ENCODE measurements around the gene WDFY4.

Gene WDFY4

DNA sequence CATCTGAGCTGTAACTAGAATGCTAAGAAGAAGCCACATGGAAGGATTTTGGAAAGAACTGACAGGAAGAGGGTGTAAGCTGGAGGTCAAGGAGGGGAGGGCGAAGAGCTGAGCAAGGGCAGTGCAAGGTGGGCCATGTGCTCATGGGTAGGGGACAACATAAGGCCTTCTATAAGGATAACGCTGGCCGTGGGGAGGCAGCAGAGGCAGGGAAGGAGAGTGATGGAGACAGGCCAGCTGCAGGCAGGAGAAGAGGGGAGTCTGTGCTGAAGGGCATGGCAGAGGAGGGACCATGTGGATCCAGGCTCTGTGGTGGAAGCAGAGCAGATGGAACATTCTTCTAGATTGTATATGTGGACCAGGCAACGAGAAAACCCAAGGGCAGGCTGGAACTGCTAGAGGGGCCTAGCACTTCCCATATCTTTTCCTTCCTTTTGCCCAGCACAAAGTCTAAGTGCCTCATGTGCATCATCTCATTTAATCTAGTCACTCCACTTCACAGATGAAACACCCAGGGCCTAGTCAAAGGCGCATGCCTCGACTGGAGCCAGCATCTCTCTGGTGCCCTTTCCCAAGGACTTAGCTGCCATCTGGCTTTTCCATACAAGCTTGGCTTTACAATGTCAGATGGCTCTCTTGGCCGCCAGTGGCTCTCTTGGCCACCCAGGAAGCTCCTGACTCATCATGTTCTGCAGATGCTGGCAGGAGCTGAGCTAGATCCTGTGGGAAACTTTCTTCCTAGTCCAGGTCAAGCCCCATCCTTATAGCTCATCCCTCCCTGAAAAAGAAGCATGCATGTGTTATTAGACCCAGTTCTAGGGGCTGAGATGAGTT, 248.4 kb downstream of the WDFY4 start:
- CTCF ChIA-PET, result interaction anchor here (0.6 kb wide), 1 partner anchor 187 kb away, joined by 4 read pairs; no protein-coding TSS in a partner anchor

DNA sequence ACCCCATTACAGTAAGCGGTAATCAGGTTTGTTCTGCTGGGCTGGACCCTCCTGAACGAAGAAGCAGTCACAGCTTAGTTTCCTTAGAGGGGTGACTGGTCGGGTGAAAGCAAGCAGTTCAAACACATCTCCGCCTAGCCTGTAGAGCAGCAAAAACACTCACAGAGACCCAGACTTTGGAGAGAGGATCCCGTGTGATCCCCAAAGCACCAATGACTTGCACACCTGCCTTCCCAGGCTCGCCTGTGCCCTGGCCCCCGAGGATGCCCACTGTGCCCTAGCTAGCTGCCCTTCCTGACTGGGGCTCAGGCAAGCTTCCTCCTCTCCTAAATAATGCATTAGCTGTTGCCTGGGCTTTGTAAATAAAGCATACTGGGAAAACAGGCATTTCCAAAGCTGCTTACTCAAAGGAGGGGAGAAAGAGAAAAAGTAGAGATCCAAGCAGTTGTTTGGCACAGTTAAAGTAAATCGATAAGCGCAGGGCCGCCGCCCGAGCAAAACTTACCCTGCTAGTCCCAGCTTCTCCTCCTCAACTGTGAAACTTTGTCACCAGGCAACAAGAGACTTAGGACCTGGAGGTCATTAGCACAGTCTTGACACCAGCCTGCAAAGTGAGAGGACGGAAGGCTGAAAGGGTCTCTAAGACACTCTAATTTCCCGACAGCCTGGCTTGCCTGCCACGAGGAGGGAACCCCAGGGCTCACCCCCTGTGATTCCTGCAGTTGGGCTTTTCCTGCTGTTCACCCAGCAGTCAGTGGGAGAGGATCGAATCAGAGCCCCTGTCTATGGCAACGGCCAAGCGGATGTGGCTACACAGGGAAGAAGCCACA, 250.2 kb downstream of the WDFY4 start:
- Histone ChIP-seq H3K36me3 (ENCODE audit: control insufficient read depth in 2 of 2, insufficient read depth in 1 of 2, low read length in 2 of 2) (no peaks in the 10 kb centered on the region), H3K27ac (ENCODE audit: extremely low read depth, low read depth, low read length) (no peak overlapping the region), H3K9me3 (ENCODE audit: control insufficient read depth, insufficient read depth, low read depth, low read length) (no peaks in the 10 kb centered on the region), H3K4me1 (ENCODE audit: control insufficient read depth, insufficient read depth, low read length) (no peaks in the 10 kb centered on the region), H3K4me3 (ENCODE audit: low read depth, low read length) (no peak overlapping the region)
- TF ChIP-seq ZNF521 (tag by site-specific recombination; IDR thresholded peaks at IDR 0.05), result no peak
- peak; percentile 22; the same call in 1 of the 2 replicates for TF ChIP-seq ZIC2 (tag by site-specific recombination; IDR thresholded peaks at IDR 0.05)
- no peak for TF ChIP-seq ZSCAN30 (tag by site-specific recombination; IDR thresholded peaks at IDR 0.05)
- TF ChIP-seq ZNF830 (tag by site-specific recombination; IDR thresholded peaks at IDR 0.05; ENCODE audit: low read depth), result no peak
- TF ChIP-seq, protein P1, sequence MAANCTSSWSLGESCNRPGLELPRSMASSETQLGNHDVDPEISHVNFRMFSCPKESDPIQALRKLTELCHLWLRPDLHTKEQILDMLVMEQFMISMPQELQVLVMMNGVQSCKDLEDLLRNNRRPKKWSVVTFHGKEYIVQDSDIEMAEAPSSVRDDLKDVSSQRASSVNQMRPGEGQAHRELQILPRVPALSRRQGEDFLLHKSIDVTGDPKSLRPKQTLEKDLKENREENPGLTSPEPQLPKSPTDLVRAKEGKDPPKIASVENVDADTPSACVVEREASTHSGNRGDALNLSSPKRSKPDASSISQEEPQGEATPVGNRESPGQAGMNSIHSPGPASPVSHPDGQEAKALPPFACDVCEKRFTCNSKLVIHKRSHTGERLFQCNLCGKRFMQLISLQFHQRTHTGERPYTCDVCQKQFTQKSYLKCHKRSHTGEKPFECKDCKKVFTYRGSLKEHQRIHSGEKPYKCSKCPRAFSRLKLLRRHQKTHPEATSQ (tag by site-specific recombination; IDR thresholded peaks at IDR 0.05), result no peak
- ChIA-PET CTCF (interaction anchor here (0.6 to 1.2 kb wide), 2 partner anchors 19 to 278 kb away, joined by 3 to 4 read pairs; no protein-coding TSS in a partner anchor), POLR2A (no interaction called here)

More for the DNA sequence above, 248.4 kb downstream of the WDFY4 start:
- Histone ChIP-seq H3K4me3 (ENCODE audit: low read depth, low read length) (no peak overlapping the region), H3K9me3 (ENCODE audit: control insufficient read depth, insufficient read depth, low read depth, low read length) (no peaks in the 10 kb centered on the region), H3K36me3 (ENCODE audit: control insufficient read depth in 2 of 2, insufficient read depth in 1 of 2, low read length in 2 of 2) (no peaks in the 10 kb centered on the region), H3K4me1 (ENCODE audit: control insufficient read depth, insufficient read depth, low read length) (no peaks in the 10 kb centered on the region), H3K27ac (ENCODE audit: extremely low read depth, low read depth, low read length) (no peak overlapping the region)
- POLR2A ChIA-PET, result no interaction called here
- TF ChIP-seq, protein P2, sequence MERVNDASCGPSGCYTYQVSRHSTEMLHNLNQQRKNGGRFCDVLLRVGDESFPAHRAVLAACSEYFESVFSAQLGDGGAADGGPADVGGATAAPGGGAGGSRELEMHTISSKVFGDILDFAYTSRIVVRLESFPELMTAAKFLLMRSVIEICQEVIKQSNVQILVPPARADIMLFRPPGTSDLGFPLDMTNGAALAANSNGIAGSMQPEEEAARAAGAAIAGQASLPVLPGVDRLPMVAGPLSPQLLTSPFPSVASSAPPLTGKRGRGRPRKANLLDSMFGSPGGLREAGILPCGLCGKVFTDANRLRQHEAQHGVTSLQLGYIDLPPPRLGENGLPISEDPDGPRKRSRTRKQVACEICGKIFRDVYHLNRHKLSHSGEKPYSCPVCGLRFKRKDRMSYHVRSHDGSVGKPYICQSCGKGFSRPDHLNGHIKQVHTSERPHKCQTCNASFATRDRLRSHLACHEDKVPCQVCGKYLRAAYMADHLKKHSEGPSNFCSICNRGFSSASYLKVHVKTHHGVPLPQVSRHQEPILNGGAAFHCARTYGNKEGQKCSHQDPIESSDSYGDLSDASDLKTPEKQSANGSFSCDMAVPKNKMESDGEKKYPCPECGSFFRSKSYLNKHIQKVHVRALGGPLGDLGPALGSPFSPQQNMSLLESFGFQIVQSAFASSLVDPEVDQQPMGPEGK (tag by site-specific recombination; IDR thresholded peaks at IDR 0.05), result no peak
- TF ChIP-seq ZFP37 (tag by site-specific recombination; IDR thresholded peaks at IDR 0.05) (no peak), ZNF174 (tag by site-specific recombination; IDR thresholded peaks at IDR 0.05) (no peak), PRDM1 (tag by site-specific recombination; IDR thresholded peaks at IDR 0.05) (no peak), ZNF335 (tag by site-specific recombination; conservative IDR thresholded peaks at IDR 0.05) (no peak), ZBTB20 (tag by site-specific recombination; IDR thresholded peaks at IDR 0.05) (no peak), ZFHX2 (tag by site-specific recombination; conservative IDR thresholded peaks at IDR 0.05) (no peak), ZBTB7A (tag by site-specific recombination; IDR thresholded peaks at IDR 0.05; ENCODE audit: low read depth) (no peak), HOXD13 (CRISPR knock-in tag; IDR thresholded peaks at IDR 0.05; ENCODE audit: borderline replicate concordance) (no peak), EGR2 (tag by site-specific recombination; IDR thresholded peaks at IDR 0.05; ENCODE audit: low read depth) (no peak), ZIC2 (tag by site-specific recombination; IDR thresholded peaks at IDR 0.05) (no peak), ZNF175 (tag by site-specific recombination; IDR thresholded peaks at IDR 0.05) (no peak)
- TF ChIP-seq, protein P3, sequence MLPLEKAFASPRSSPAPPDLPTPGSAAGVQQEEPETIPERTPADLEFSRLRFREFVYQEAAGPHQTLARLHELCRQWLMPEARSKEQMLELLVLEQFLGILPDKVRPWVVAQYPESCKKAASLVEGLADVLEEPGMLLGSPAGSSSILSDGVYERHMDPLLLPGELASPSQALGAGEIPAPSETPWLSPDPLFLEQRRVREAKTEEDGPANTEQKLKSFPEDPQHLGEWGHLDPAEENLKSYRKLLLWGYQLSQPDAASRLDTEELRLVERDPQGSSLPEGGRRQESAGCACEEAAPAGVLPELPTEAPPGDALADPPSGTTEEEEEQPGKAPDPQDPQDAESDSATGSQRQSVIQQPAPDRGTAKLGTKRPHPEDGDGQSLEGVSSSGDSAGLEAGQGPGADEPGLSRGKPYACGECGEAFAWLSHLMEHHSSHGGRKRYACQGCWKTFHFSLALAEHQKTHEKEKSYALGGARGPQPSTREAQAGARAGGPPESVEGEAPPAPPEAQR (tag by site-specific recombination; IDR thresholded peaks at IDR 0.05), result no peak
- TF ChIP-seq, protein P4, sequence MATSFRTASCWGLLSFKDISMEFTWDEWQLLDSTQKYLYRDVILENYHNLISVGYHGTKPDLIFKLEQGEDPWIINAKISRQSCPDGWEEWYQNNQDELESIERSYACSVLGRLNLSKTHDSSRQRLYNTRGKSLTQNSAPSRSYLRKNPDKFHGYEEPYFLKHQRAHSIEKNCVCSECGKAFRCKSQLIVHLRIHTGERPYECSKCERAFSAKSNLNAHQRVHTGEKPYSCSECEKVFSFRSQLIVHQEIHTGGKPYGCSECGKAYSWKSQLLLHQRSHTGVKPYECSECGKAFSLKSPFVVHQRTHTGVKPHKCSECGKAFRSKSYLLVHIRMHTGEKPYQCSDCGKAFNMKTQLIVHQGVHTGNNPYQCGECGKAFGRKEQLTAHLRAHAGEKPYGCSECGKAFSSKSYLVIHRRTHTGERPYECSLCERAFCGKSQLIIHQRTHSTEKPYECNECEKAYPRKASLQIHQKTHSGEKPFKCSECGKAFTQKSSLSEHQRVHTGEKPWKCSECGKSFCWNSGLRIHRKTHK (tag by site-specific recombination; IDR thresholded peaks at IDR 0.05), result no peak
- TF ChIP-seq, protein P5, sequence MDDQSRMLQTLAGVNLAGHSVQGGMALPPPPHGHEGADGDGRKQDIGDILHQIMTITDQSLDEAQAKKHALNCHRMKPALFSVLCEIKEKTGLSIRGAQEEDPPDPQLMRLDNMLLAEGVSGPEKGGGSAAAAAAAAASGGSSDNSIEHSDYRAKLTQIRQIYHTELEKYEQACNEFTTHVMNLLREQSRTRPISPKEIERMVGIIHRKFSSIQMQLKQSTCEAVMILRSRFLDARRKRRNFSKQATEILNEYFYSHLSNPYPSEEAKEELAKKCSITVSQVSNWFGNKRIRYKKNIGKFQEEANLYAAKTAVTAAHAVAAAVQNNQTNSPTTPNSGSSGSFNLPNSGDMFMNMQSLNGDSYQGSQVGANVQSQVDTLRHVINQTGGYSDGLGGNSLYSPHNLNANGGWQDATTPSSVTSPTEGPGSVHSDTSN (CRISPR knock-in tag; IDR thresholded peaks at IDR 0.05), result no peak
- TF ChIP-seq, protein P6, sequence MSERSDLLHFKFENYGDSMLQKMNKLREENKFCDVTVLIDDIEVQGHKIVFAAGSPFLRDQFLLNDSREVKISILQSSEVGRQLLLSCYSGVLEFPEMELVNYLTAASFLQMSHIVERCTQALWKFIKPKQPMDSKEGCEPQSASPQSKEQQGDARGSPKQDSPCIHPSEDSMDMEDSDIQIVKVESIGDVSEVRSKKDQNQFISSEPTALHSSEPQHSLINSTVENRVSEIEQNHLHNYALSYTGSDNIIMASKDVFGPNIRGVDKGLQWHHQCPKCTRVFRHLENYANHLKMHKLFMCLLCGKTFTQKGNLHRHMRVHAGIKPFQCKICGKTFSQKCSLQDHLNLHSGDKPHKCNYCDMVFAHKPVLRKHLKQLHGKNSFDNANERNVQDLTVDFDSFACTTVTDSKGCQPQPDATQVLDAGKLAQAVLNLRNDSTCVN (tag by site-specific recombination; optimal IDR thresholded peaks at IDR 0.05), result no peak

Data from HEK293 (cell line).